GM12801 (cell line): Measurements from ENCODE around the gene KLHDC4.

ENCODE experiments used
- TF ChIP-seq, protein P1 (sequence below): IDR thresholded peaks from one replicate; pipeline ENCODE4 v1.5.1; 2011; ENCODE audit warnings: control low read depth; ENCODE audit not compliant: insufficient read length; ENCODE audit errors: extremely low read depth

The KLHDC4 gene

DNA sequence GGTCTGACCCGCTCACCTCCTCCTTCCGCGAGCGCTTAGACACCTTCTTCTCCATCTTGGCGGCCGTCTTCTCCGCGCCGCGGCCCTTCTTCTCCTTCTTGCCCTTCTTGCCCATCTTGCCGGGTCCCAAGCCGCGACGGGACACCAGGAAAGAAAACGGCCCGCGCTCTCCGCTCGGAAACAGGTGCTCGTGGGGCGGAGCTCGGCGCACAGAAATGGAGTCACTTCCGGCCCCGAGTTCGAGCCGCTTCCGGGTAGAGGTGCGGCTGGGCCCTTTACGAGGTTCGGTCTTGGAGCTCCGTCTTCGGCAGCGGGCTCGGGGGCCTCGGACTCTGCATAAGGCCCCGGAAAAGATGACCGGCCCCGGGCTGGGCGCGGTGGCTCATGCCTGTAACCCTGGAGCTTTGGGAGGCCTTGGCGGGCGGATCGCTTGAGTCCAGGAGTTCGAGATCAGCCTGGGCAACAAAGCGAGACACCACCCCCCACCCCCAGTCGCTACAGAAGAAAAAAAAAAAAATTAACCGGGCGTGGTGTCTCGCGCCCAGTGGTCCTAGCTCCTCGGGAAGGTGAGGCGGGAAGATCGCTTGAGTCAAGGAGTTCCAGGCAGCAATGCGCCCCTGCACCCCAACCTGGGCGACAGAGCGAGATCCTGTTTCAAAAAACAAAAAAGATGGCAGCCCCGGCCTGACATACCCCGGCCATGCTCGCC, at the start of gene KLHDC4:
KLHDC4 (minus strand) TSS at position 211 of the 709 bp plus-strand sequence; CDS start at position 115, 96 bp downstream.
- TF ChIP-seq, protein P1, sequence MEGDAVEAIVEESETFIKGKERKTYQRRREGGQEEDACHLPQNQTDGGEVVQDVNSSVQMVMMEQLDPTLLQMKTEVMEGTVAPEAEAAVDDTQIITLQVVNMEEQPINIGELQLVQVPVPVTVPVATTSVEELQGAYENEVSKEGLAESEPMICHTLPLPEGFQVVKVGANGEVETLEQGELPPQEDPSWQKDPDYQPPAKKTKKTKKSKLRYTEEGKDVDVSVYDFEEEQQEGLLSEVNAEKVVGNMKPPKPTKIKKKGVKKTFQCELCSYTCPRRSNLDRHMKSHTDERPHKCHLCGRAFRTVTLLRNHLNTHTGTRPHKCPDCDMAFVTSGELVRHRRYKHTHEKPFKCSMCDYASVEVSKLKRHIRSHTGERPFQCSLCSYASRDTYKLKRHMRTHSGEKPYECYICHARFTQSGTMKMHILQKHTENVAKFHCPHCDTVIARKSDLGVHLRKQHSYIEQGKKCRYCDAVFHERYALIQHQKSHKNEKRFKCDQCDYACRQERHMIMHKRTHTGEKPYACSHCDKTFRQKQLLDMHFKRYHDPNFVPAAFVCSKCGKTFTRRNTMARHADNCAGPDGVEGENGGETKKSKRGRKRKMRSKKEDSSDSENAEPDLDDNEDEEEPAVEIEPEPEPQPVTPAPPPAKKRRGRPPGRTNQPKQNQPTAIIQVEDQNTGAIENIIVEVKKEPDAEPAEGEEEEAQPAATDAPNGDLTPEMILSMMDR = no peak

- TF ChIP-seq, protein P1 = no peak
These were observed 49.8 kb upstream of the KLHDC4 start for GRCh38 chr16:87815567-87815966.

DNA sequence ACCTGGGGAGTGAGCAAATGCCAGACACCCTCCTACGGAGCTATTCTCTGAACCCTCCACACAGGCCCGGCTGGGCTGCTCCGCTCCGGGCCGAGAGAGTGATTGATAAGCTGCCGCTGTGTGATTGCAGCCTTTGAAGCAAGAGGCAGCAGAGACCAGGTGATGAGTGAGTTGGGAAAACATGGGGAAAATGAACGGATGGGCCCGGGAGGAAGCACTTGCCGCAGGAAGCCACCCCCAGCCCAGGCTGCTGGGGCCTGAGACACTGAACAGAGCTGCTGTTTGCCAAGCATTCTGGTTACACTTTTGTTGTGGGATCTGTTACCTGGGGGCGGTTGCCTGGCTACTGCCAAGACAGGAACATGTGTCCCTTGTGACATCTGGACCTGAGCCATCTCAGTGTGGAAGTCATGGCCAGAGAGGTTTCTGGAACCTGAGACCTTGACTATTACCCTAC, 46.4 kb upstream of the KLHDC4 start:
- TF ChIP-seq, protein P1 = no peak

DNA sequence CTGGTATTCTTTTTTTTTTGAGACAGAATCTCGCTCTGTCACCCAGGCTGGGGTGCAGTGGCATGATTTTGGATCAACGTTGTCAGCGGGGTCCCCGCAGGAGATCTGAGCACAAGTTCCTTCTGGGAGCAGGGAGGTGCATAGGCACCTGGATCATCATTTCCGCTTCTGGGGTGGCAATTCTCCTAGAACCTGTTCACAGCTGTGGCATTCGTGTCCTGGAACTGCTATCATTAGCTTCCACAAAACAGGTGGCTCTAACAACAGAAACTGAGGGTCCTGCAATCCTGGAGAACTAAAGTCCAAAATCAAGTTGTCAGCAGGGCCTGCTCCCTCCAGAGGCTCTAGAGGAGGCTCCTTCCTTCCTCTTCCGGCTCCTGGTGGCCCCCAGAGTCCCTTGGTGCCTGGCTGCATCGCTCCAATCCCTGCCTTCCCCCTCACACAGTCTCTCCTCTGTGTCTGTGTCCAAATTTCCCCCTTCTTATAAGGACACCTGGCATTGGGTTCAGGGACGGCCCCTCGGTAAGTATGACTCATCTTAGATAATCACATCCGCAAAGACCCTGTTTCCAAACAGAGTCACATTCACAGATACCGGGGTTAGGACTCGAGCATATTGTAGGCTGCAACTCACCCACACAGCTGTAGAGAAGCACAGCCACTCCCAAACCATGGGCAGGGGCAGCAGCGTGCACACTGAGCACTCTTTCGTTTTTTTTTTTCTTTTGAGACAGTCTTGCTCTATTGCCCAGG, 43.5 kb upstream of the KLHDC4 start:
- TF ChIP-seq, protein P1 = no peak

- TF ChIP-seq, protein P1 = no peak
These were observed 42.3 kb upstream of the KLHDC4 start for GRCh38 chr16:87808108-87808507.

- TF ChIP-seq, protein P1 = no peak
These were observed 41.1 kb upstream of the KLHDC4 start for GRCh38 chr16:87806641-87807546.

DNA sequence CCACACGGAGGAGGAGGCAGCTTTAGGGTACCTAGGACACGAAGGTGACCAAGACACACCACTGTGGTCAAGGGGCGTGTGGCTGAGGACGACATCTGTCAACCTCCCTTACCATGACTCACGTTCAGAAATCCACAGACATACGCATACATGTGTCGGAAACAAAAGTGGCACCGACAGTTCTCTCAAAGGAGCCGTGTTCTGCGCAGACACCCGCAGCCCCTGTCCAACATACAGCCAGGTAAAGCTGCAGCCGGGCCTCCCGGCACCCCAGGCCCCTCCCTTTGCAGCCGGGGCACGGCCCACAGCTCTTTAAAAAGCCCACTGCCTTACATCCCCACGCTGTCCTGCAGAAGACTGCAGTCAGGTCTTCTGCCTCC, 40.5 kb upstream of the KLHDC4 start:
- TF ChIP-seq, protein P1 = no peak
